C4-2B (cell line): Measurements from ENCODE around the gene MKRN1.

Source experiments
- CTCF ChIP-seq: fragments of 450-650 bp; conservative IDR thresholded peaks from 2 replicates; pipeline ENCODE4 v1.5.1; 2017; ENCODE audit warnings: mild to moderate bottlenecking
- ZFX ChIP-seq: fragments of 450-650 bp; IDR thresholded peaks from 2 replicates; pipeline ENCODE4 v1.6.1; 2017

DNA sequence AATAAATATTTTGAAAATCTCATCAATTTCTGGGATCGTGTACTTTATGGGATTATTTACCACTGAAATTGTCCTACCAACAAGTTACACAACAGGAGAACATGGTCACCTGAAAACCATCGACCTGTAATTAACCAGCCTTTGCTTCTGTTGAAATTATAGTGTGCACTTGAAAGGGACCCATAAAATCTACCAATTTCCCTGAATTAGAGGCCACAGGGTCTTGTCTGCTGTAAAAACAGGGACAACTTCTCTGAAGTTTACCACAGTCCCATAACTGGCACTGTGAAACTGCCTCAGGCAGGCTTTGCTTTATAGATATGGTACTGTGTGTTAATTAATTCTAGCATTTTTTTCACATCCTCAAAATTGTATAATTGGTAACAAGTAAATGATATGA lies 37.8 kb downstream of the MKRN1 start:
- TF ChIP-seq CTCF (no peak), ZFX (no peak)
